Gastrocnemius medialis (tissue), 4 donors: ENCODE data around the gene SCG2. TPM values are rescaled to one million over a fixed set of nuclear protein-coding genes. Genes with fewer than 3 reads are reported as not detected.

Source experiments
- ATAC-seq, 2 donors: fragments of 150-250 bp; one replicate each; pipeline ENCODE4 v1.9.1; 2016
- DNase-seq, 2 donors: peaks; one replicate each; pipeline ENCODE4 v3.0.0-alpha.2; 2019
- H3K27ac ChIP-seq, 4 donors: fragments of 200-600 bp; sonication (generic); 1 replicate in 1 of 4; 2 replicates in 3 of 4; pipeline ENCODE4 v1.5.1; 2016 to 2018; ENCODE audit warnings: mild to moderate bottlenecking in 2 of 4, moderate library complexity in 1 of 4
- H3K27me3 ChIP-seq, 3 donors: fragments of 200-600 bp; sonication (generic) in 2 of 3; 1 replicate in 1 of 3; 2 replicates in 2 of 3; pipeline versions ENCODE4 v1.5.1 to v1.6.0; 2016 to 2019; ENCODE audit warnings: mild to moderate bottlenecking in 1 of 3, moderate library complexity in 1 of 3
- H3K36me3 ChIP-seq, 2 donors: fragments of 200-600 bp; sonication (generic) in 1 of 2; one replicate each; pipeline ENCODE4 v1.5.1; 2017 to 2018
- H3K4me1 ChIP-seq, 2 donors: fragments of 200-600 bp; sonication (generic) in 1 of 2; one replicate each; pipeline ENCODE4 v1.5.1; 2016 to 2017; ENCODE audit warnings: mild to moderate bottlenecking in 2 of 2
- H3K4me3 ChIP-seq, 4 donors: fragments of 200-600 bp; sonication (generic) in 3 of 4; 1 replicate in 1 of 4; 2 replicates in 3 of 4; pipeline ENCODE4 v1.5.1; 2016 to 2019; ENCODE audit warnings: mild to moderate bottlenecking in 2 of 4
- H3K9me3 ChIP-seq, 3 donors: fragments of 200-600 bp; sonication (generic) in 2 of 3; 1 replicate in 1 of 3; 2 replicates in 2 of 3; pipeline ENCODE4 v1.5.1; 2016 to 2019
- POLR2A ChIP-seq, 2 donors: fragments of 450-650 bp; IDR thresholded peaks; one replicate each; pipeline ENCODE4 v1.6.1; 2017; ENCODE audit warnings: antibody characterized with exemption in 2 of 2, mild to moderate bottlenecking in 2 of 2, moderate library complexity in 2 of 2
- in situ Hi-C, 4 donors: fragments of 200-750 bp; cut with MboI; loops; one replicate each; pipeline versions ENCODE4 v1.15.0 to v1.8.0; 2017; ENCODE audit warnings: low sequenced_read_pairs in 4 of 4
- intact Hi-C: fragments of 100-400 bp; cut with DNase I; formaldehyde crosslinking; loops from one replicate; pipeline ENCODE4 v1.15.1; 2023; ENCODE audit warnings: low total_unique reads
- total RNA-seq, 4 donors: library from RNA; depleted of rRNA; stranded (reverse); fragments of >200 nt; gene quantifications; one replicate each; pipeline versions ENCODE4 v1.1.0 to v1.2.3, GENCODE V29; 2016
- TF ChIP-seq, protein P1 (sequence below), 5 experiments: fragments of 450-650 bp in 3 of 5; fragments of 200-600 bp in 2 of 5; sonication (generic) in 2 of 5; IDR thresholded peaks in 4 of 5; conservative IDR thresholded peaks in 1 of 5; 1 replicate in 4 of 5; 2 replicates in 1 of 5; pipeline ENCODE4 v1.5.1; 2016 to 2019; ENCODE audit warnings: antibody characterized with exemption in 5 of 5, mild to moderate bottlenecking in 3 of 5, moderate library complexity in 3 of 5

SCG2 gene
- total RNA-seq, 4 donors from 2014 or later, result not detected

GRCh38 chr2:223589901-223590300 lies 12.3 kb downstream of the SCG2 start:
- no peak for DNase-seq
- TF ChIP-seq, protein P1, sequence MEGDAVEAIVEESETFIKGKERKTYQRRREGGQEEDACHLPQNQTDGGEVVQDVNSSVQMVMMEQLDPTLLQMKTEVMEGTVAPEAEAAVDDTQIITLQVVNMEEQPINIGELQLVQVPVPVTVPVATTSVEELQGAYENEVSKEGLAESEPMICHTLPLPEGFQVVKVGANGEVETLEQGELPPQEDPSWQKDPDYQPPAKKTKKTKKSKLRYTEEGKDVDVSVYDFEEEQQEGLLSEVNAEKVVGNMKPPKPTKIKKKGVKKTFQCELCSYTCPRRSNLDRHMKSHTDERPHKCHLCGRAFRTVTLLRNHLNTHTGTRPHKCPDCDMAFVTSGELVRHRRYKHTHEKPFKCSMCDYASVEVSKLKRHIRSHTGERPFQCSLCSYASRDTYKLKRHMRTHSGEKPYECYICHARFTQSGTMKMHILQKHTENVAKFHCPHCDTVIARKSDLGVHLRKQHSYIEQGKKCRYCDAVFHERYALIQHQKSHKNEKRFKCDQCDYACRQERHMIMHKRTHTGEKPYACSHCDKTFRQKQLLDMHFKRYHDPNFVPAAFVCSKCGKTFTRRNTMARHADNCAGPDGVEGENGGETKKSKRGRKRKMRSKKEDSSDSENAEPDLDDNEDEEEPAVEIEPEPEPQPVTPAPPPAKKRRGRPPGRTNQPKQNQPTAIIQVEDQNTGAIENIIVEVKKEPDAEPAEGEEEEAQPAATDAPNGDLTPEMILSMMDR (IDR thresholded peaks at IDR 0.05 in 4 of 5, conservative IDR thresholded peaks at IDR 0.05 in 1 of 5), result no peak
- TF ChIP-seq POLR2A (IDR thresholded peaks at IDR 0.05), result no peak
- no peak for ATAC-seq
- intact Hi-C loops, result loop anchor here (10.0 kb wide), 1 partner anchor 125 kb away; no protein-coding TSS in a partner anchor
- Histone ChIP-seq H3K9me3 (no peaks in the 10 kb centered on the region), H3K27me3 (no peaks in the 10 kb centered on the region), H3K4me3 (no peak overlapping the region), H3K36me3 (no peaks in the 10 kb centered on the region), H3K27ac (no peak overlapping the region), H3K4me1 (peaks cover 10 to 18% of the 10 kb centered on the region in 2 donors)
- in situ Hi-C loops, result no loop called here

- Histone ChIP-seq H3K27me3 (no peaks in the 10 kb centered on the region), H3K36me3 (no peaks in the 10 kb centered on the region), H3K27ac (no peak overlapping the region), H3K4me1 (peaks cover 10 to 18% of the 10 kb centered on the region in 2 donors), H3K4me3 (no peak overlapping the region), H3K9me3 (no peaks in the 10 kb centered on the region)
- ATAC-seq (no peak), DNase-seq (no peak)
- in situ Hi-C loops (no loop called here), intact Hi-C loops (loop anchor here (10.0 kb wide), 1 partner anchor 123 kb away; no protein-coding TSS in a partner anchor)
- TF ChIP-seq, protein P1 (IDR thresholded peaks at IDR 0.05 in 4 of 5, conservative IDR thresholded peaks at IDR 0.05 in 1 of 5), result no peak
- no peak for TF ChIP-seq POLR2A (IDR thresholded peaks at IDR 0.05)
Measured at GRCh38 chr2:223588251-223588650, 13.9 kb downstream of the SCG2 start.

DNA sequence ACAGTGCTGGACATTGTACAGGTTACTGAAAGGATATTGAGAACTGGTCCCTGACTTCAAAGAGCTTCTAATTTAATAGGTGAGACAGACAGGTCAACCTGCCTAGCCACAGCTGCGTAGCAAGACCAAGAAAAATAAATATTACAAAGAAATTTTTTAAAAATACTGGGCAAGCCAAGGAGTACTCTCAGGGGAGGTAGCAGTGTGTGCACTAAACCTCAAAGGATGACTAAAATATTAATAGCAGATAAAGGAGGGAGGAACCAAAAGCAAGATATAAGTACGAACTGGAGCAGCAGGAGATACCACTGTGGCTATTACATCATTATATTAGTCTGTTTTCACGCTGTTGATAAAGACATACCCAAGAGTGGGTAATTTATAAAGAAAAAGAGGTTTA lies 14.9 kb downstream of the SCG2 start:
- Histone ChIP-seq H3K36me3 (no peaks in the 10 kb centered on the region), H3K9me3 (no peaks in the 10 kb centered on the region), H3K27me3 (no peaks in the 10 kb centered on the region), H3K4me1 (peaks cover 10 to 18% of the 10 kb centered on the region in 2 donors), H3K27ac (no peak overlapping the region), H3K4me3 (no peak overlapping the region)
- TF ChIP-seq, protein P1 (IDR thresholded peaks at IDR 0.05 in 4 of 5, conservative IDR thresholded peaks at IDR 0.05 in 1 of 5), result no peak
- TF ChIP-seq POLR2A (IDR thresholded peaks at IDR 0.05), result no peak
- in situ Hi-C loops (no loop called here), intact Hi-C loops (loop anchor here (10.0 kb wide), 1 partner anchor 122 kb away; no protein-coding TSS in a partner anchor)
- DNase-seq, result no peak
- no peak for ATAC-seq

- Histone ChIP-seq H3K27me3 (no peaks in the 10 kb centered on the region), H3K36me3 (no peaks in the 10 kb centered on the region), H3K9me3 (no peaks in the 10 kb centered on the region), H3K27ac (peak overlapping the region in 1 of 4 donors; percentile 7), H3K4me3 (peak overlapping the region in 1 of 4 donors; percentile 10), H3K4me1 (peaks cover 10 to 20% of the 10 kb centered on the region in 2 donors)
- TF ChIP-seq, protein P1 (IDR thresholded peaks at IDR 0.05 in 4 of 5, conservative IDR thresholded peaks at IDR 0.05 in 1 of 5), result no peak
- TF ChIP-seq POLR2A (IDR thresholded peaks at IDR 0.05), result no peak
- ATAC-seq, result peak; percentile 92 to 97
- in situ Hi-C loops, result no loop called here
- intact Hi-C loops, result loop anchor here (10.0 kb wide), 1 partner anchor 121 kb away; no protein-coding TSS in a partner anchor
- no peak for DNase-seq
Measured at GRCh38 chr2:223586261-223586660, 15.9 kb downstream of the SCG2 start.

DNA sequence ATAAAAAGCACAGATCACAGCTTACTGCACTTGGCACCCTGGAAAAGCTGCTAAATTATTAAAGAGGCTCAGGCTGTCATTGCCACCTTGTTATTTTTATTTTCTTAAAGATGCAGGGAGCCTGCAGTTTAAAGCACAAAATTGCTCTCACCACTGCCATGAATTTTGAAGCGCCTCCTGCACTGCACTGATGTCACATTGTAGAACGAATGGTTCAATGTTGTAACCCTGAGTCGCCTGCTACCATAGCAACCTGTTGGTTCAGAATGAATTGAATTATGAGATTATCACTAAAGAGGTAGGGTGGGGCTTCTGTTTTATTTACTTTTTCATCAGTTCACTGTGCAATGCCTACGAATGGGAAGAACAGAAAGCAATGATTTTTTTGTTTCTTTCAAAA lies 16.5 kb downstream of the SCG2 start:
- no peaks in the 10 kb centered on the region for H3K9me3 ChIP-seq
- no peaks in the 10 kb centered on the region for H3K27me3 ChIP-seq
- TF ChIP-seq POLR2A (IDR thresholded peaks at IDR 0.05), result no peak
- TF ChIP-seq, protein P1 (IDR thresholded peaks at IDR 0.05 in 4 of 5, conservative IDR thresholded peaks at IDR 0.05 in 1 of 5), result no peak
- ATAC-seq, result peak; percentile 67 to 78
- no peaks in the 10 kb centered on the region for H3K36me3 ChIP-seq
- peaks cover 10 to 24% of the 10 kb centered on the region in 2 donors for H3K4me1 ChIP-seq
- H3K4me3 ChIP-seq, result no peak overlapping the region
- peak overlapping the region in 1 of 4 donors; percentile 7 for H3K27ac ChIP-seq
- in situ Hi-C loops (no loop called here), intact Hi-C loops (loop anchor here (10.0 kb wide), 1 partner anchor 121 kb away; no protein-coding TSS in a partner anchor)
- peak in 1 of 2 donors; percentile 22 for DNase-seq
